GM18870 (cell line): Measurements from ENCODE around the gene ANKRD65.

Experiments
- ATAC-seq: cut with Tn5 transposase; IDR thresholded peaks from one replicate; pipeline ENCODE4 v1.9.1; 2021; ENCODE audit warnings: moderate library complexity; ENCODE audit not compliant: unreplicated experiment

Gene ANKRD65

DNA sequence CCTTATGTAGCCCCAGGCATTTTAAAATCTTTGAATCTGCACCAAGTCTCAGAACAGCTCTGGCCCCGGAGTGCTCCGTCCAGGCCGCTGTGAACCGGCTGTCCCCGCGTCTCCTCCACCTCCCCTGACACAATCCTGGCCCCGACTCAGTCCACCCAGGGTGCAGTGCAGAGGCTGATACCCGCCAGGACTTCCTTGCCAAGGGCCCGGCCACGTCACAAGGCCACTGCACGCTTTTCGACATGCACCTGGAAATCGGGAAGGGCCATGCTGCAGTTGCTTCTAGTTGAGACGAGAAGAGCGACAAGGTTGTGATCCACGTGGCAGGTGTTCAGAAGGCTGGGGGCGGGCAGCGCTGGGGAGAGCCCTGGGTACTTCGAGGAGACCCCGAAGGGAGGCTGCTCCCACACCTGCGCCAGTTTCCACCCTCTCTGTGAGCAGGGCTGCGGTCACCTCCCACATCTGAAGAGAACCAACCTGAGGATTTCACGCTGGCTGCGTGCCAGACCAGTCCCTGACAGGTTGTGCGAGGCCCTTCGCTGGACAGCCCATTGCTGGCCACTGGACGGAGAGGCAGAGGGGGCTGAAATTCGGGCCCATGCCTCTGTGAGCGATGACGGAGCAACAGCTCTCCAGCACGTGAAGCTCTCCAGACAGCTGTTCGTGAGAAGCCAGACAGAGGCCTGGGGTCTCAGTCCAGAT is 21.1 kb upstream of the ANKRD65 start:
- ATAC-seq: no peak

DNA sequence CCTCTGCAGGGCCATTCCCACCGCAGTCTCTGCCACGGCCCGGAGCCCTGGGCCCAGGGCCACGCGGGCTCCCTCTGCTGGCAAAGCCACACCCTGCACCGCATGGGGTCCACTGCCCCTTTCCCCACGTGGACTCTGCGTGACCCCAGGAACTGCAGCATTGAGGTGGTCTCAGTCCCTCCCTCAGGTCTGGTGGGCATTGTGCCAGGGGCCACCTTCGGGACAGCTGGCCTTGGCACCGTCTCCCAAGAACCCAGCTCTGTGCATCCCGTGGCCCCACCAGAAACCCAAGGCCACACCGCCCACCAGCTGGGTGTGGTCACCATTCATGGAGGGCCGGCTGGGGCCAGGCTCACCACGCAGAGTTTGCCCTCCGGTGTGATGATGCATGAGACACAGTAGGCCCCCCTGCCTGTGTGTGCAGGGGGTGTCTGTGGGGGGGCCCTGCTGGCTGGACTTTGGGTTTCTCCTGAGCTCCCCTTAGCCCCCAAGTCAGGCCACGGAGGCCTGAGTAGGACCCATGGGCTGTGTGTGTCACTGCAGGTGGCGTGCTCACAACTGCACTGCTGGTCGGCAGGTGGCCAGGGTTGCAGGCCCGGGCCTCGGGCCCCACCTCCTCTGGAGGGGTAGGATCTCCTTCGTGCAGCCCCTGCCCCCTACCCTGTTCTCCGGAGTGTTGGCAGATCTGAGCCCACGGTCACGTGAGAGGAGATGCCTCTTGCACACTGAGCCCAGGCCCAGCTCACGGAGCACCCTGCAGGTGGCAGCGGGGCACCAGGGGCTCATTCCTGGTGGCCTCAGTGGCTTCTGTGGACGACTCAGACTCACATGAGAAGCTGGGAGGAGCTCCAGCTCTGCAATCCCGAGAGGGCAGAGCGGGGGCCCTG is 20.2 kb upstream of the ANKRD65 start:
- no peak for ATAC-seq

DNA sequence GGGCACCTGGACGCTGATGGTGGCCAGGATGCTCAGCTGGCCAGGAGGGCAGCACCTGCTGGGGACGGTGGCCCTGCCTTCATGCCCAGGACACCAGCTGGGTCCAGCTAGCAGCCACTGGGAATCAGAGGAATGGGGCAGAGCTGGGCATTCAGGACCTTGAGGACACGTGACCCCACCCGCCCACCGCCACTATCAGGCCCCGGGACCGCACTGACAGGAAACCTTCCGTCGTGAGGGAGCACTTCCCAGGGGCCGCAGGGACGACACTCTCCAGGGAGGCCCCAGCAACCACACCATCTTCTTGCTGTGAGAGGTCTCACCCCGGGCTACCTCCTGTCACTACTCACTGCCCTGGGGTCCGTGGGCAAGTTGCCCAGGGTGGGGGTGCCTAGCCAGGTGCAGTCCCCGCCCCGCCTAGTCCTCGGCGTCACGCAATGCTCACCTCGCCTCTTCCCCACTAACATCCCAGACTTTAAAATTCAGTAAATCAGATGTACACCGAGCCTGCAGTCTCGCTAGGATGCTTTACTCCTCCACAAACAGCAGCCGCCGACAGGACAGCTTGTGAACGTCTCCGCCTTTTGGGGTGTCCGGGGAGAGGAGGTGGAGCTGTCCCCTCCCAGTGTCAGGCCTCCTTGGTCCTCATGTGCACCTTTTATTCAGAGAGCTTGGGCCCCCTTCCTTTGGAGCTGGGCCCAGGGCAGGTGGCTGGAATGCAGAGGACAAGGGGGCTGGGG is 19.4 kb upstream of the ANKRD65 start:
- no peak for ATAC-seq

DNA sequence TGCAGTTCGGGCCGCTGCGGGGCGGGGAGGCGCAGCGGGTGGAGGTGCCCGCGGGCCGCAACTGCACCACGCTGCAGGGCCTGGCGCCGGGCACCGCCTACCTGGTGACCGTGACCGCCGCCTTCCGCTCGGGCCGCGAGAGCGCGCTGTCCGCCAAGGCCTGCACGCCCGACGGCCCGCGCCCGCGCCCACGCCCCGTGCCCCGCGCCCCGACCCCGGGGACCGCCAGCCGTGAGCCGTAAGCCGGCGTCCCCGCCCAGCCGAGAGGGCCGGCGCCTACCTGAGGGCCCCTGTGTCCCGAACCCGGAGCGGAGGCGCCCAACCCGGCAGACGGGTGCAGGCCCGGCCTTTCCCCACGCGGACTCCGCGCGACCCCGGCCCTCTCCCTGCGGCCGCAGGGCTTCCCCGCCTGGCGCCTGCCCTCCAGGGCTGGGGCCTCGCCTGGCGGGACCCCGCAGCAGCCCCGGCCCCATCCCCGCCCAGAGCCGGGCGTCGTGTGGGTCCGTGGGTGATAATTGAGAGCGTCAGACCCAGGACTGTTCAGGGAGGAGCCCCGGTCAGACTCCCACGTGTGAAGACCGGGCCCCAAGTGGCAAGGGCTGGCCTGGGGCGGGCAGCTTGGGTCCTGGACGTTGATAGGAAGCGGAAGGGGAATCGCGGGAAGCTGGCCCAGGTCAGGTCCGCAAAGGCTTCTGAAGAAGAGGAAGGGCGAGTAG is 18.6 kb upstream of the ANKRD65 start:
- no peak for ATAC-seq

DNA sequence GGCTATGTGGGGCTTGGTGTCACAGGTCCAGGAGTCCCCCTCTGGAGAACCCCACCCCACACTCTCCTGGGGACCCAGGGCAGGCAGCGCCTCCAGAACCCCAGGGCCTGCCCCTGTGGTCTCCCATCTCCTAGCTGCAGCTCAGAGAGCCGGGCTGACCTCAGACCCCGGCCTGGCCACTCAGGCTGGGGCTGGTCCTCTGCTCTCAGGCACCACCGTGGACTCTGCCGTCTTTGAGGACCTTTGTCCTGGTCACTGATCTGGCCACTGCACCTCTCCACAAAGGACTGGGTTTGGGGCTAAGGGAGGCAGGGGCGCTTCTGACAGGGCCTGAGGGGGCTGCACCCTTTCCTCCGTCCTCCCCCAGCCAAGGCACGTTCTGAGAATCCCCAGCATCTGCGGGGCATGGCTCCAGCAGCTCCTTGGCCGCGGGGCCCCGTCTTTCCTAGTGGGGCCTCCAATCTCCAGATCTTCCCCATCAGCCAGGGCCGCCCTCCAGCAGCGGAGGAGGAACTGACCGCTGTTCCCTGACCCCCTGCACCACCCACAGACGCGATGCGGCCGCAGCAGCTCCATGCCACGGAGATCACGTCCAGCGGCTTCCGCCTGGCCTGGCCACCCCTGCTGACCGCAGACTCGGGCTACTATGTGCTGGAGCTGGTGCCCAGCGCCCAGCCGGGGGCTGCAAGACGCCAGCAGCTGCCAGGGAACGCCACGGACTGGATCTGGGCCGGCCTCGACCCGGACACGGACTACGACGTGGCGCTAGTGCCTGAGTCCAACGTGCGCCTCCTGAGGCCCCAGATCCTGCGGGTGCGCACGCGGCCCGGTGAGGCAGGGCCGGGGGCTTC is 17.7 kb upstream of the ANKRD65 start:
- ATAC-seq: no peak

DNA sequence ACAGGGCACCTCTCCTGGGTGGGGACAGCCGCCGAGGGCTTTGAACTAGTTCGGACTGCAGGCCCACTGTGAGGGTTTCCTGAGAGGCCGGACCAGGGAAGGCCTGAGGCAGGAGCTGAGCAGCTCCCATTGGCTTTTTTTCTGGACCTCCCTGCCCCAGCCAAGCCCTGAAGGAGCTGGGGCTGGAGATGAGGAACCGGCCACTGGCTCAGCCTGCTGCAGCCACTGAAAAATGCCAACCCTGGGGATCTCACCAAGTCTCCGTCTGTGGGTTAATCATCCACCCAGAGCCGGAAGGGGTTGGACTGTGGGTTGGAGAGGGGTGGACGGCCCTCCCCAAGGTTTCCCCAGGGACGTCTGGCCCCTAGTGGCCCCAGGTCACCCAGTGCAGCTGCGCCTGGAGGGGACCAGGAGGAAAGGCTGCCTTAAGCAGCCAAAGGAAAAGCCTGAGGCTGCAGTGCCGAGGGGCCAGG is 16.9 kb upstream of the ANKRD65 start:
- no peak for ATAC-seq

DNA sequence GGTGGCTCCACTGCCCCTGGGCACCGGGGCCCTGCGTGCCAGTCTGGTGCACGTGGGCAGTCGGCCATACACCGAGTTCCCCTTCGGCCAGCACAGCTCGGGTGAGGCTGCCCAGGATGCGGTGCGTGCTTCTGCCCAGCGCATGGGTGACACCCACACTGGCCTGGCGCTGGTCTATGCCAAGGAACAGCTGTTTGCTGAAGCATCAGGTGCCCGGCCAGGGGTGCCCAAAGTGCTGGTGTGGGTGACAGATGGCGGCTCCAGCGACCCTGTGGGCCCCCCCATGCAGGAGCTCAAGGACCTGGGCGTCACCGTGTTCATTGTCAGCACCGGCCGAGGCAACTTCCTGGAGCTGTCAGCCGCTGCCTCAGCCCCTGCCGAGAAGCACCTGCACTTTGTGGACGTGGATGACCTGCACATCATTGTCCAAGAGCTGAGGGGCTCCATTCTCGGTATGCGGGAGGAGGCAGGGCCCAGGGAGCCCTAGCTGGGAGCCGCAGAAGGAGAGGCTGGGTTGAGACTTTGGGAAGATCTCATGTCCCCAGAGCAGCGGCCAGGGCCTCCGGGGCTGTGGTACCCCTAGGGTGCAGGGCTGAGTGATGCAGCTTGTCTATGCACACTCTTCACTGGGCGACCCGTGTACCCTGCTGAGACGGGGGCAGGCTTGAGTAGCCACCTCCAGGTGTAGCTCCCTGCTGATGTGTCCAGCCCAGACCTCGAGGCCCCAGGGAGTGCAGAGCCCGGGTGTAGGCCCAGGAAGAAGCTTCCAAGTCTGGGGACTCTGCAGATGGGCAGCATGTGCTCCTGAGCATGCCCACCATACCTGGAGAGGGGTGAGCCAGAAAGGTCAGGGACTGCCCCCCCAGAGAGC is 16.2 kb upstream of the ANKRD65 start:
- no peak for ATAC-seq

DNA sequence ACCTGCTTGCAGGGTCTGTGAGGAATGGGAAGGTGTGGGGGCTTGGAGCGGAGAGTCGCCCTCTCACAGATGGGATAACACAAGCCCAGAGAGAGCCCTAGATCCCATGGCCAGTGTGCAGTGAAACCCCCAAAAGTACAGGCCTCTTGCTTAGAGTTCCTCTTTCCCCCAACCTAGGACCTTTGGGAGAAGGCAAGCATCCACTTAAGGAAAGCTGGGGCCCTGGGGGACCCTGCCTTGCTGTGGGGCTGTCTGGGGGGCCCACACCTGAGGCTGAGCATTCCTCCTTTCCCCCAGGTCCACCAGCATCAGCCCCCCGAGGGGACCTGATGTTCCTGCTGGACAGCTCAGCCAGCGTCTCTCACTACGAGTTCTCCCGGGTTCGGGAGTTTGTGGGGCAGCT is 15.6 kb upstream of the ANKRD65 start:
- ATAC-seq: no peak

DNA sequence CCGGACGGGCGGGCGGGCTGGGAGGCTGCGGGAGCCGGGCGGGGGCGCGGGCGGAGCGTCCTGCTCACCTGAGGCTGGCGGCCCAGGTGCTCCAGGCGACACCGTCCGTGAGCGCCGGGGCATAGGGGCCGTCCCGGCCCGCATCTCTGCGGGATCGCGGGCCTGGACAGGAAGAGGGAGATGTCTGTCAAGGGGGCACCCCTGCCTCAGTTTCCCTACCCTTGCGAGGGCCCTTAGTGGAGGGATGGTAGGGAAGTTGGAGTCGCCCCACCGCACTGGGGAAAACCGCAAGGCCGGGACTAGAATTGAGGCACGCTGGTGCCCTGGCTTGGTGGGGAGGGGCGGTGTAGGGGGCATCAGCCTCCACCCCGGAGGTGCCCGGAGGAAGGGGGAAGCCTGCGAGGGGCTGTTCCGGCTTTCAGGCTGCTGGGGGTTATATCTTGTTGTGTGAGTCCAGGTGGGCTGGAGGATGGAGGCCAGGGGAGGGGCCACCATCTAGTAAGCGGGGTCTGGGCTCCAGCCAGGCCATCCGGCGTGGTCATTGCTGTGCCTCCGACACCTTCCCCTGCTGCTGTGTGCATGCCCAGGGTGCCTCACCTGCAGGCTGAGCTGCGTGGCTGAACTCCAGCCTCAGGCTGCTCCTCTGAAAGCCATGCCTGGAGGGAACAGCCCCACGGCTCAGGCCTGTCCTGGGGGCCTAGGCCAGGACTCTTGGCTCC is 15.0 kb upstream of the ANKRD65 start:
- no peak for ATAC-seq

DNA sequence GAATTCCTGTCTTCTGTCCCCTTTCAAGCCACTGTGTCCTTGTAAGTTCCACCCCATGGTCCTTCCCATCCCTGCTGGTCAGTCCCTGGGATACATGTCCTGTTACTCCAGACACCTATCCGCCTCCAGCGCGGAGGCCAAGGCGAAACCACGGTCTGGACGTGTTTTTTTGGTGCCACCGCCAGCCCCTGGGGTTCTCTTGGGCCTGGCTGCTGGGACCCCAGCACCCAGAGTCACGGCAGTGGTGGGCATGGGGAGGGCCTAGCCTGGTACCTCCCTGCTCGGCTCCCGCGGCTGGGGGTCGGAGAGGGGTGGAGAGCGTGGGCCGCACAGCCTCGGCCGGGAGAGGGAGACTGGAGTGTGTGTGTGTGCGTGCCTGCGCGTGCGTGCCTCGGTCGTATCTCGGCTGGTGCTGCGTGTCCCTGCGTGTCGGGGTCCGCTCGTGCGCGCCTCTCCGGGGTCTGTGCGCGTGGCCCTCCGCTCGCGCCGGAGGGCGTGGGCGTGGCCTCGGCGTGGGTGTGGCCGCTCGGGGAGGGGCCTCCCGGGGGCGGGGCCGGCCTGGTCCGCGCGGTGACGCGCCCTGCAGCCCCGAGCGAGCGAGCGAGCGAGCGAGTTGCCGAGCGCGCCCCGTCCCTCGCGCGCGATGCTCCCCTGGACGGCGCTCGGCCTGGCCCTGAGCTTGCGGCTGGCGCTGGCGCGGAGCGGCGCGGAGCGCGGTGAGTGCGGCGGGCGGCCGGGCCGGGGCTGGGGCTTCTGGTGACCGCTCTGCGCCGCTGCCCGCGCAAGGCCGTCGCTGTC is 14.2 kb upstream of the ANKRD65 start, which contains the start of gene VWA1:
Gene VWA1 (plus strand): TSS at position 585 of the 798 bp plus-strand sequence. CDS start 59 bp downstream, at position 644.
- no peak for ATAC-seq

DNA sequence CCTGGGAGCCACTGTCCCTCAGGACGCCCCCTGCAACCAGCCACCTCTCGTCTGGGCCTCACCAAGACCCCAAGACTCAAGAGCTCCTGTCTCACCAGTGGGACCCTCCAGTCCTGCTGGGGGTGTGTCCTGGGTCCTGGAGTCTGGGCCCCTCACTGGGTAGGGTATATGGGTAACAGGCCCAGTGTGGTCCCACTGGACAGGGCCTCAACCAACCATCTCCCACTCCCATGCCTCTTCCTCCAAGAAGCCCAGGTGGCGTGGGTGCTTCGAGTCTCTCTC is 13.7 kb upstream of the ANKRD65 start:
- no peak for ATAC-seq

DNA sequence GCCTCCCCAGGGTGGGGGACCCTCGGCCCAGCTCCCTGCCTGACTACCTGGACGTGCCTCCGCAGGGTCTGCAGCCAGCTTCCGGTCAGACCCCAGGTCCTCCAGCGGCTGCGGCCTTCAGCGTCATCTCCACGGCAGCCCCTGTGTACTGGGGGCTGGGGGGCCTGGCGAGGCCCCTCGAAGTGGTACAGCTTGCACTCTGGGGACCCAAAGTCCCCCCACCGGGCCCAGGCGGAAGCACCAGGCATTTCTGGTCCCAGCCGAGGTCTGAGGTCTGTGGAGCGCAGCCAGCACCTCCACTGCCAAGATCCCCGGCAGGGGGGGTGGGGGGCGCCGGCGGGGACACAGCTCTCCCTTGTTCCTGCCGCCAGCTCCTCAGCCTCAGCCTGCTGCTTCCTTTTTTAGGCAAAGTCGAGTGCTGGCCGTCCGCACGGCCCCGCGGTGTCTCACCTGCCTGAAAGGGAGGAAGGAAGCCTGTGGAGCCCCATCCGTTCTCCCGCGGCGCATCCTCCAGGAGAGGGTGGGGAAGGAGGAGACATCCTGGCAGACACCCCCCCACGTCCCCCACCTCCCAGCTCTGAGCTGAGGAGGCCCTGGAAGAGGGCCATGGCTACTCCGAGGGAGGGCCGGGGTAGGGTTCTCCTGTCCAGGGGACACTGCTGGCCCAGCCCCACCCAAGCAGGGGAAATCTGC is 13.2 kb upstream of the ANKRD65 start:
- no peak for ATAC-seq

DNA sequence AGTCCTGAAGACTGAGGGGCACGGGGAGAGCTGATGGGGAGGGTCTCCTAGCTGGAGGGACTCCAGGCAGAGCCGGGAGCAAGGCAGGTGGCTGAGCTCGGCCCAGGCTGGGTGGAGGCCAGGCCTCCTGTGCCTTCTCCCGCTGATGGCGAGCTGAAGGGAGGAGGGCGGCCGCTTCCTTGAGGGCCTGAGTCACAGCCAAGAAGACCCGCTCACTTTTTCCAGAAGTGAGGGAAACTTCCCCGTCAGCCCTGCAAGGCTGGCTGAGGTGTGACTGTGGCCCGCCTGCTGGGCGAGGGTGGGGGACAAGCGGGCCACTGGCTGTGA is 12.7 kb upstream of the ANKRD65 start:
- ATAC-seq: no peak

DNA sequence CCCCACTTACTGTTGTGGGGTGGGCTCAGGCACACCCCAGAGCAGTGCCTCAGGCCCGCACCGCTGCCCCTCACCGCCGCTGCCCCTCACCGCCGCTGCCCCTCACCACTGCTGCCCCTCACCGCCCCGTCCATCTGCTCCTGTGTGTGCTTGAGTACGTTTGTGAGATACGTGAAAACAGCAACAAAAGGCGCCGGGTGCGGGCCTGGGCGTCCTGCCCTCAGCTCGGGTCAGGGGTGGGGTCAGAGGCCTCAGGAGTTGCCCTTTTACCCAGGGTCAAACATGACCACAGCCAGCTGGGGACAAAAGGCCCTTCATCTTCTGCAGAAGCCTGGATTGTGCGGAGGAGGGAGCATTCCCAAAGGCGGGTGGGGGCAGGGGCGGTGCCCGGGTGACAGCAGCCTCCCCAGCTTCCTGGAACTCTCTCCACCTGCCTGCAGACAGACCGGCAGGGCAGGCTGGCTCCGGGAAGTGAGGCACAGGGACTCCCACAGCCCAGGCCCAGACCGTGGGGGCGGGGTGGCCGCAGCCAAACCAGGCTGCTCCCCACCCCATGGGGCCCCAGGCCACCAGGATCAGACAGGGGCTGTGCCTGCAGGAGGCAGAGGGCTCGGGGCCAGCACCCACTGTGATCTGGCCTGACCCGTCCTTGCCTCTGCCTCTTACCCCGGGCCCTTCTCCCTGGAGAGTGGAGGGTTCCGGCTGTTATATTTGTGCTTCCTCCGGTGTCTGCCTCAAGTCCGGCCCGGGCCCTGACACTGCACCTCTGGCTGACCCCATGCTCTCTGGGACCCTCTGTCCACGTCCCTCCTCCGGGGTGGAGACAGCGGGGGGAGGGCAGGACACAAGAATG is 12.1 kb upstream of the ANKRD65 start:
- ATAC-seq: no peak

DNA sequence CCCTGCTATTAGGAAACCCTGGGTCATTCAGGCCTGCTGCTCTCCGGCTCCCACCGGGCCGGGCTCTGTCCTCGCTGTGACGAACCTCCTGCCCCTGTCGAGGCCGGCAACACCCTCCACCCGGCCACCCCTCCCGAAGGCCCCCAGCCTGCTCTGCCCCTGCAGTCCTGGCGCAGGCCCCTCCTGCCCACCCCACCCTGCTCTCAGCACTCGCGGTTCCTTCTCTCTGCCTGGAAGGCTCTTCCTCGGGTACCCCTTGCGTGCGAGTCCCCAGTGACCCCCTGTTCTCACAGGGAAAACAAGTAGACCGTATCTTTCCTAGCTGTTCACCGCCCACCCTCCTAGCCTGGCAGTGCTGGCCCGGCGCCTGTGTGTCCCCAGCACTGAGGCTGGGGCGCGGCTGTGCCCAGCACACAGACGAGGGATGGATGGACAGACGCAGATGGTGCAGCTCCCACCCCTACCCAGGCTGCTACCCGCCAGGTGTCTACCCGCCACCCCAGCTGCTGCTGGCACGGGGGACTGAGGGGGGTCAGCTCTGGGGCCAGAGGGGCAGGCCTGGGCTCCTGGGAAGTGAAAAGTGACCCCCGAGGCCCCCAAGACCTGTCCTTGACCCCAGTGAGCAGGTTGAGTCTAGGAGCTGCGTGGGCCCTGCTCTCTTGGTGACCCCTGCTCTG is 11.3 kb upstream of the ANKRD65 start:
- ATAC-seq: no peak

DNA sequence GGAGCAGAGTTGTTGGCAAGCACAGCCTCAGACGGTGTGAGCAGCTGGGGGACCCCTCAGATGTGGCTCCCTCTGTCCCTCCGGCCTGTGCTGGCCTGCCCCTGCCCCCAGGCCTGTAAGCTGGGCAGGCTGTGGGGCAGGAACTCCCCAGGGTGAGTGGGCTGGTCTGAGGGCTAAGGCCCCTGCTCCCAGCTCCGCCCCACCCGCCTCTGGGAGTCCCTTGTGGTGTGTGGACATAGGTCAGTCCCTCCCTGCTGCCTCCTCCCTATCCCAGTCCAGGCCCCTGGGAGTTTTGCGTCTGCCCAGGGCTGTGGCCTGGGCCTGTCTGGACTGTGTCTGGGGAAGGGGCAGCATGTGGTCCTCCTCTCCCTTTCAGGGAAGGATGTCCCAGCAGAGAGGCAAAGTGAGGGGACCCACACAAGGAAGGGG is 10.8 kb upstream of the ANKRD65 start:
- ATAC-seq: no peak
